ENCODE results near the gene AMIGO2. TPM values are rescaled to one million over a fixed set of nuclear protein-coding genes. Genes with fewer than 3 reads are reported as not detected.

Gene AMIGO2
- total RNA-seq, 1 experiment from 2014 or later = 0.96 TPM

- ATAC-seq = no peak
- H3K27ac ChIP-seq (ENCODE audit: low read depth, low read length) = no peak overlapping the region
- no peaks in the 10 kb centered on the region for H3K9me3 ChIP-seq (ENCODE audit: control insufficient read depth in 1 of 2, insufficient read depth in 1 of 2, low read depth in 1 of 2, low read length in 2 of 2)
- no peaks in the 10 kb centered on the region for H3K36me3 ChIP-seq (ENCODE audit: control insufficient read depth in 1 of 2, insufficient read depth in 2 of 2, low read length in 2 of 2)
- intact Hi-C loops (cut with micrococcal nuclease) = no loop called here
- no peak for TF ChIP-seq POLR2AphosphoS5 (IDR thresholded peaks at IDR 0.05; ENCODE audit: low read depth, low read length)
- TF ChIP-seq EZH2 (IDR thresholded peaks at IDR 0.05) = no peak
- TF ChIP-seq REST (IDR thresholded peaks at IDR 0.05; ENCODE audit: low read depth) = no peak
- no peak for TF ChIP-seq CTCF (IDR thresholded peaks at IDR 0.05 in 2 of 3, conservative IDR thresholded peaks at IDR 0.05 in 1 of 3; ENCODE audit: borderline replicate concordance in 1 of 3, insufficient read depth in 1 of 3, low read depth in 2 of 3, low read length in 2 of 3)
- TF ChIP-seq EZH2phosphoT487 (IDR thresholded peaks at IDR 0.05; ENCODE audit: borderline replicate concordance) = no peak
- TF ChIP-seq SIN3A (IDR thresholded peaks at IDR 0.05; ENCODE audit: low read depth) = no peak
- TF ChIP-seq ELF1 (IDR thresholded peaks at IDR 0.05; ENCODE audit: borderline replicate concordance, low read depth) = no peak
- TF ChIP-seq ZNF274 (IDR thresholded peaks at IDR 0.05; ENCODE audit: low read depth, low read length) = no peak
- TF ChIP-seq ZFX (IDR thresholded peaks at IDR 0.05) = no peak
- no peak for TF ChIP-seq RAD21 (IDR thresholded peaks at IDR 0.05; ENCODE audit: low read depth)
- no peak for TF ChIP-seq ATF3 (IDR thresholded peaks at IDR 0.05)
- TF ChIP-seq POLR2A (IDR thresholded peaks at IDR 0.05; ENCODE audit: borderline replicate concordance, extremely low read depth, insufficient read depth, insufficient read length) = no peak
- TF ChIP-seq ZBTB33 (IDR thresholded peaks at IDR 0.05; ENCODE audit: extremely low read depth, insufficient replicate concordance, low read length) = no peak
- no peak for TF ChIP-seq SRF (IDR thresholded peaks at IDR 0.05; ENCODE audit: low read depth)
- RAD21 ChIA-PET (ENCODE audit: low non-redundant PET in 1 of 2, low total read pairs in 2 of 2, uncharacterized antibody in 2 of 2, unreplicated experiment in 2 of 2) = no interaction called here
- H3K79me2 ChIP-seq (ENCODE audit: insufficient read depth, low read length) = no peaks in the 10 kb centered on the region
- H3K9ac ChIP-seq (ENCODE audit: low read length) = no peak overlapping the region
- H3K4me2 ChIP-seq (ENCODE audit: low read length) = peak overlapping the region; percentile 75; the same call in 1 of the 2 replicates
- H3K9me2 ChIP-seq (ENCODE audit: insufficient read depth) = no peaks in the 10 kb centered on the region
- DNase-seq (ENCODE audit: low read depth, low spot score) = no peak
- H2AFZ ChIP-seq (ENCODE audit: low read depth, low read length, poor library complexity, severe bottlenecking) = no peak overlapping the region
- H3K4me3 ChIP-seq (replicated peaks in 1 of 2; ENCODE audit: low read depth in 1 of 2, low read length in 2 of 2) = no peak overlapping the region
- no peaks in the 10 kb centered on the region for H3K27me3 ChIP-seq (ENCODE audit: insufficient read depth, low read length)
- H3K4me1 ChIP-seq (ENCODE audit: control insufficient read depth in 1 of 2, insufficient read depth in 2 of 2, low read length in 2 of 2) = peaks cover 16 to 66% of the 10 kb centered on the region in 2 experiments
- H4K20me1 ChIP-seq (ENCODE audit: insufficient read depth) = no peaks in the 10 kb centered on the region
- CTCF ChIA-PET = no interaction called here
- POLR2A ChIA-PET = no interaction called here
- BruUV-seq (replicated peaks) = no TSS peak
Measured at GRCh38 chr12:47084172-47084571, 4.4 kb upstream of the AMIGO2 start.
